Measurements from ENCODE around the gene ABCC6.

DNA sequence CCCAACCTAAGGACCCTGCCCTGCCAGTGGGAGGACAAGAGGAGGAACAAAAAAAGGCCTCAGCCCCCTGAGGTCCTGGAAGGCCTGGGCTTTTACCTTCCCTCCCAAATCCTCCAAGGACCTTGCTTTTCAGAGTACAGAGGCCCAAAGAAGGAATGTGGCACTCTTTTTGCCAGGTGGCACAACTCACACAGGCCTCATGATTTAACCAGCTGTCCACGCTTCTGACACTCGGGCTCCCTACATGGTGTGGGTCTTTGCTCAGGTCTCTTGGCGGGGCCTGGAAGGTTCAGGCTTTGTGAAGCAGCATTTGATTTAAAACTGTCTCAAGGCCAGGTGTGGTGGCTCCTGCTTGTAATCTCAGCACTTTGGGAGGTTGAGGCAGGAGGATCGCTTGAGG, 120.6 kb downstream of the ABCC6 start:
- TF ChIP-seq CTCF (IDR thresholded peaks at IDR 0.05; ENCODE audit: insufficient read depth, low read length) (no peak), GABPA (IDR thresholded peaks at IDR 0.05; ENCODE audit: low read depth) (no peak)
